Jurkat, Clone E6-1 (cell line): ENCODE results near the gene TMEM175.
"Not testable (repeated sequence)": the region's sequence is repeated elsewhere in the genome, so short reads cannot be mapped to it uniquely, and the experiment has no call there.

Experiments
- DNase-seq: peaks from one replicate; pipeline ENCODE4 v3.0.0-alpha.2; 2011; ENCODE audit warnings: low read depth, low spot score
- H3K4me3 ChIP-seq: 2 replicates; pipeline ENCODE4 v1.5.1; 2011; ENCODE audit warnings: mild to moderate bottlenecking, low read length, control low read depth, moderate library complexity

TMEM175 gene

GRCh38 chr4:964346-965025, 32.2 kb downstream of the TMEM175 start:
- no peak overlapping the region for H3K4me3 ChIP-seq
- DNase-seq = no peak

- no peak for DNase-seq
- H3K4me3 ChIP-seq = no peak overlapping the region
Observed at GRCh38 chr4:965048-965765, 32.9 kb downstream of the TMEM175 start.

- no peak for DNase-seq
- H3K4me3 ChIP-seq = no peak overlapping the region
Observed at GRCh38 chr4:965766-966134, 33.5 kb downstream of the TMEM175 start.

- no peak overlapping the region for H3K4me3 ChIP-seq
- no peak for DNase-seq
Observed at GRCh38 chr4:966266-967112, 34.2 kb downstream of the TMEM175 start.

GRCh38 chr4:967113-968104, 35.1 kb downstream of the TMEM175 start:
- DNase-seq = no peak
- no peak overlapping the region for H3K4me3 ChIP-seq

GRCh38 chr4:968221-968620, 36.0 kb downstream of the TMEM175 start:
- no peak for DNase-seq
- no peak overlapping the region for H3K4me3 ChIP-seq

GRCh38 chr4:968621-969394, 36.5 kb downstream of the TMEM175 start:
- no peak for DNase-seq
- no peak overlapping the region for H3K4me3 ChIP-seq

GRCh38 chr4:970046-970745, 37.9 kb downstream of the TMEM175 start:
- DNase-seq = no peak
- H3K4me3 ChIP-seq = no peak overlapping the region

GRCh38 chr4:970854-971520, 38.7 kb downstream of the TMEM175 start:
- no peak for DNase-seq
- H3K4me3 ChIP-seq = no peak overlapping the region

GRCh38 chr4:971666-972500, 39.6 kb downstream of the TMEM175 start:
- peak overlapping the region; percentile 66 for H3K4me3 ChIP-seq
- no peak for DNase-seq

- peak overlapping the region; percentile 66 for H3K4me3 ChIP-seq
Observed at GRCh38 chr4:972651-973424, 40.6 kb downstream of the TMEM175 start.

GRCh38 chr4:973431-974397, 41.5 kb downstream of the TMEM175 start, which contains the start of gene DGKQ:
DGKQ (minus strand) TSS chr4:973569; CDS start chr4:973482, 87 bp downstream.
- peak within 1 kb of the TSS; percentile 66 for H3K4me3 ChIP-seq
- peak; percentile 39 for DNase-seq

More at GRCh38 chr4:972651-973424, 40.6 kb downstream of the TMEM175 start:
- no peak for DNase-seq

GRCh38 chr4:974668-975067, 42.4 kb downstream of the TMEM175 start:
- no peak for DNase-seq
- no peak overlapping the region for H3K4me3 ChIP-seq

- not testable (repeated sequence) for DNase-seq, H3K4me3 ChIP-seq
Observed at GRCh38 chr4:976016-976415, 43.8 kb downstream of the TMEM175 start.
